ENCODE data around the gene ELOVL5. TPM values are rescaled to one million over a fixed set of nuclear protein-coding genes. Genes with fewer than 3 reads are reported as not detected.

The ELOVL5 gene
- total and polyA plus RNA-seq, 2 experiments from 2014 or later, result 83.3 to 180 TPM

DNA sequence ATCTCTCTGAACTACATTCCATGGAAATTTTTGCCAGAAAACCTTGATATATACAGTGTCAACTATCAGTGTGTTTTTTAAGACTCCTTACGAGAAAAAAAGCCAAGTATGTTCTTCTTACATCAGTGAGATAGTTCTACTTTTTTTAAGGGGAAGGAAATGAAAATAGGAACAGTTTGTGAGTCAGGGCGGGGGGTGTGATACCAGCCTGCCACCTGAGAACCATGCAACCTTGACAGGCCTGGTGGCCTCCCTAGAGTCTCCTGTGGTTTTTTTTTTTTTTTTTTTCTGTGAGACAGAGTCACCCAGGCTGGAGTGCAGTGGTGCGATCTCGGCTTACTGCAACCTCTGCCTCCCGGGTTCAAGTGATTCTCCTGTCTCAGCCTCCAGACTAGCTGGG lies 103.8 kb downstream of the ELOVL5 start (continued):
- TF ChIP-seq JUNB (IDR thresholded peaks at IDR 0.05; ENCODE audit: unreplicated experiment) (no peak), CREB1 (CRISPR knock-in tag; IDR thresholded peaks at IDR 0.05; ENCODE audit: low read depth) (no peak), POLR2AphosphoS5 (IDR thresholded peaks at IDR 0.05; ENCODE audit: low read depth) (no peak), ZNF114 (CRISPR knock-in tag; IDR thresholded peaks at IDR 0.05) (no peak), NANOG (IDR thresholded peaks at IDR 0.05; ENCODE audit: borderline replicate concordance) (no peak), ZNF331 (CRISPR knock-in tag; IDR thresholded peaks at IDR 0.05; ENCODE audit: low read depth) (no peak), EZH2phosphoT487 (IDR thresholded peaks at IDR 0.05; ENCODE audit: unreplicated experiment) (no peak)
- TF ChIP-seq, protein P1, sequence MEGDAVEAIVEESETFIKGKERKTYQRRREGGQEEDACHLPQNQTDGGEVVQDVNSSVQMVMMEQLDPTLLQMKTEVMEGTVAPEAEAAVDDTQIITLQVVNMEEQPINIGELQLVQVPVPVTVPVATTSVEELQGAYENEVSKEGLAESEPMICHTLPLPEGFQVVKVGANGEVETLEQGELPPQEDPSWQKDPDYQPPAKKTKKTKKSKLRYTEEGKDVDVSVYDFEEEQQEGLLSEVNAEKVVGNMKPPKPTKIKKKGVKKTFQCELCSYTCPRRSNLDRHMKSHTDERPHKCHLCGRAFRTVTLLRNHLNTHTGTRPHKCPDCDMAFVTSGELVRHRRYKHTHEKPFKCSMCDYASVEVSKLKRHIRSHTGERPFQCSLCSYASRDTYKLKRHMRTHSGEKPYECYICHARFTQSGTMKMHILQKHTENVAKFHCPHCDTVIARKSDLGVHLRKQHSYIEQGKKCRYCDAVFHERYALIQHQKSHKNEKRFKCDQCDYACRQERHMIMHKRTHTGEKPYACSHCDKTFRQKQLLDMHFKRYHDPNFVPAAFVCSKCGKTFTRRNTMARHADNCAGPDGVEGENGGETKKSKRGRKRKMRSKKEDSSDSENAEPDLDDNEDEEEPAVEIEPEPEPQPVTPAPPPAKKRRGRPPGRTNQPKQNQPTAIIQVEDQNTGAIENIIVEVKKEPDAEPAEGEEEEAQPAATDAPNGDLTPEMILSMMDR (conservative IDR thresholded peaks at IDR 0.05; ENCODE audit: low read depth in 2 of 2), result no peak
- TF ChIP-seq, protein P2, sequence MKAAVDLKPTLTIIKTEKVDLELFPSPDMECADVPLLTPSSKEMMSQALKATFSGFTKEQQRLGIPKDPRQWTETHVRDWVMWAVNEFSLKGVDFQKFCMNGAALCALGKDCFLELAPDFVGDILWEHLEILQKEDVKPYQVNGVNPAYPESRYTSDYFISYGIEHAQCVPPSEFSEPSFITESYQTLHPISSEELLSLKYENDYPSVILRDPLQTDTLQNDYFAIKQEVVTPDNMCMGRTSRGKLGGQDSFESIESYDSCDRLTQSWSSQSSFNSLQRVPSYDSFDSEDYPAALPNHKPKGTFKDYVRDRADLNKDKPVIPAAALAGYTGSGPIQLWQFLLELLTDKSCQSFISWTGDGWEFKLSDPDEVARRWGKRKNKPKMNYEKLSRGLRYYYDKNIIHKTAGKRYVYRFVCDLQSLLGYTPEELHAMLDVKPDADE (IDR thresholded peaks at IDR 0.05), result no peak

DNA sequence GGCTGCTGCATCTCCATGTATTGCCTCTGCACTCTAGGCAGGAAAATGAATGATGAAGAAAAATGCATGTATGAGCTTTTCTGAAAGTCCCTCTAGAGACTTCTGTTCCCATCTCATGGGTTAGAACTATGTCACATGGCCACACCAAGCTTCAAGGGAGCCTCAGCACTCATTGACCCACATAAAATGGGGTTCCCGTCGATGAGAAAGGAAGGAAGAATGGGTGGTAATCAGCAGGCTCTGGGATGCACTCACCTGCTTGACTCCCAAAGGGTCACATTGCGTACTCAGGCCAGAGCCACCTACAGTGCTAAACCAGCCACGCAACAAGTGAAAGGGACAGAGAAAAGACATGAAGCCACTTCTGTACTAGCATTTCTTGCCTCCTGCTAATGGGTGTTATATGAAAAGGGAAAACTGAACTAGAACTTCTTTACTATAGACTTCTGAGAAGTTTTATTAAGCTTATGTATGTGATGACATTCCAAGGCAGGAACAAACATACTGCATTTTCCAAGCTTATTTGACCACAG lies 104.3 kb downstream of the ELOVL5 start:
- no peak overlapping the region for H3K27ac ChIP-seq (ENCODE audit: low read depth)
- no peak overlapping the region for H3K4me3 ChIP-seq
- no peak overlapping the region for H3K4me2 ChIP-seq
- Mint-ChIP-seq H3K36me3 (ENCODE audit: low read depth) (no peaks in the 10 kb centered on the region), H3K27me3 (ENCODE audit: insufficient read depth, low read depth, poor library complexity) (no peaks in the 10 kb centered on the region), H3K27ac (no peak overlapping the region), H3K9me3 (0 out of 3 replicates have a peak, but pooled peaks cover 6% of the 10 kb centered on the region), H3K4me3 (no peak overlapping the region), H3K4me1 (peaks cover 7% of the 10 kb centered on the region; the same call in 1 of the 3 replicates)
- no peaks in the 10 kb centered on the region; the same call in 1 of the 2 replicates for H4K20me1 ChIP-seq (replicated peaks; ENCODE audit: insufficient read depth)
- 0 out of 2 replicates have a peak, but pooled peaks cover 5% of the 10 kb centered on the region for H3K36me3 ChIP-seq (ENCODE audit: insufficient read depth)
- H3K79me2 ChIP-seq (replicated peaks; ENCODE audit: insufficient read depth), result no peaks in the 10 kb centered on the region
- H3K27me3 ChIP-seq (ENCODE audit: insufficient read depth), result no peaks in the 10 kb centered on the region
- ATAC-seq (no peak), DNase-seq (ENCODE audit: low spot score) (no peak)
- no peaks in the 10 kb centered on the region for H3K4me1 ChIP-seq (ENCODE audit: insufficient read depth)
- H3K9me2 ChIP-seq (ENCODE audit: insufficient read depth), result no peaks in the 10 kb centered on the region
- H2AFZ ChIP-seq, result no peak overlapping the region
- no peaks in the 10 kb centered on the region for H3F3A ChIP-seq (replicated peaks; ENCODE audit: low read depth)
- no peak for TF ChIP-seq EZH2 (IDR thresholded peaks at IDR 0.05; ENCODE audit: low read depth, unreplicated experiment)
- TF ChIP-seq, protein P2 (IDR thresholded peaks at IDR 0.05), result no peak
- TF ChIP-seq ZNF114 (CRISPR knock-in tag; IDR thresholded peaks at IDR 0.05), result no peak
- no peak for TF ChIP-seq CREB1 (CRISPR knock-in tag; IDR thresholded peaks at IDR 0.05; ENCODE audit: low read depth)
- TF ChIP-seq, protein P3, sequence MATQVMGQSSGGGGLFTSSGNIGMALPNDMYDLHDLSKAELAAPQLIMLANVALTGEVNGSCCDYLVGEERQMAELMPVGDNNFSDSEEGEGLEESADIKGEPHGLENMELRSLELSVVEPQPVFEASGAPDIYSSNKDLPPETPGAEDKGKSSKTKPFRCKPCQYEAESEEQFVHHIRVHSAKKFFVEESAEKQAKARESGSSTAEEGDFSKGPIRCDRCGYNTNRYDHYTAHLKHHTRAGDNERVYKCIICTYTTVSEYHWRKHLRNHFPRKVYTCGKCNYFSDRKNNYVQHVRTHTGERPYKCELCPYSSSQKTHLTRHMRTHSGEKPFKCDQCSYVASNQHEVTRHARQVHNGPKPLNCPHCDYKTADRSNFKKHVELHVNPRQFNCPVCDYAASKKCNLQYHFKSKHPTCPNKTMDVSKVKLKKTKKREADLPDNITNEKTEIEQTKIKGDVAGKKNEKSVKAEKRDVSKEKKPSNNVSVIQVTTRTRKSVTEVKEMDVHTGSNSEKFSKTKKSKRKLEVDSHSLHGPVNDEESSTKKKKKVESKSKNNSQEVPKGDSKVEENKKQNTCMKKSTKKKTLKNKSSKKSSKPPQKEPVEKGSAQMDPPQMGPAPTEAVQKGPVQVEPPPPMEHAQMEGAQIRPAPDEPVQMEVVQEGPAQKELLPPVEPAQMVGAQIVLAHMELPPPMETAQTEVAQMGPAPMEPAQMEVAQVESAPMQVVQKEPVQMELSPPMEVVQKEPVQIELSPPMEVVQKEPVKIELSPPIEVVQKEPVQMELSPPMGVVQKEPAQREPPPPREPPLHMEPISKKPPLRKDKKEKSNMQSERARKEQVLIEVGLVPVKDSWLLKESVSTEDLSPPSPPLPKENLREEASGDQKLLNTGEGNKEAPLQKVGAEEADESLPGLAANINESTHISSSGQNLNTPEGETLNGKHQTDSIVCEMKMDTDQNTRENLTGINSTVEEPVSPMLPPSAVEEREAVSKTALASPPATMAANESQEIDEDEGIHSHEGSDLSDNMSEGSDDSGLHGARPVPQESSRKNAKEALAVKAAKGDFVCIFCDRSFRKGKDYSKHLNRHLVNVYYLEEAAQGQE (IDR thresholded peaks at IDR 0.05; ENCODE audit: unreplicated experiment), result no peak

All from GM23338 (cell line).